ENCODE data around the gene CASP3.

CASP3 gene

GRCh38 chr4:184616633-184617551 lies 32.4 kb downstream of the CASP3 start:
- no peak for TF ChIP-seq TAF1 (IDR thresholded peaks at IDR 0.05; ENCODE audit: borderline replicate concordance, insufficient read depth, low read length)
- TF ChIP-seq FOXP2 (optimal IDR thresholded peaks at IDR 0.05; ENCODE audit: borderline replicate concordance, extremely low read depth, extremely low read length, insufficient read depth), result no peak
- TF ChIP-seq POLR2AphosphoS5 (IDR thresholded peaks at IDR 0.05; ENCODE audit: low read depth, low read length), result no peak
- TF ChIP-seq REST (IDR thresholded peaks at IDR 0.05; ENCODE audit: insufficient read depth in 1 of 2, low read depth in 2 of 2, low read length in 2 of 2), result no peak
- TF ChIP-seq SIN3A (IDR thresholded peaks at IDR 0.05; ENCODE audit: borderline replicate concordance, insufficient read depth, low read length), result no peak

- TF ChIP-seq FOXP2 (optimal IDR thresholded peaks at IDR 0.05; ENCODE audit: borderline replicate concordance, extremely low read depth, extremely low read length, insufficient read depth) (no peak), POLR2AphosphoS5 (IDR thresholded peaks at IDR 0.05; ENCODE audit: low read depth, low read length) (no peak), TAF1 (IDR thresholded peaks at IDR 0.05; ENCODE audit: borderline replicate concordance, insufficient read depth, low read length) (no peak), SIN3A (IDR thresholded peaks at IDR 0.05; ENCODE audit: borderline replicate concordance, insufficient read depth, low read length) (no peak), REST (IDR thresholded peaks at IDR 0.05; ENCODE audit: insufficient read depth in 1 of 2, low read depth in 2 of 2, low read length in 2 of 2) (no peak)
Observed at GRCh38 chr4:184614509-184614908, 34.7 kb downstream of the CASP3 start.

- TF ChIP-seq FOXP2 (optimal IDR thresholded peaks at IDR 0.05; ENCODE audit: borderline replicate concordance, extremely low read depth, extremely low read length, insufficient read depth) (no peak), REST (IDR thresholded peaks at IDR 0.05; ENCODE audit: insufficient read depth in 1 of 2, low read depth in 2 of 2, low read length in 2 of 2) (no peak), POLR2AphosphoS5 (IDR thresholded peaks at IDR 0.05; ENCODE audit: low read depth, low read length) (no peak), SIN3A (IDR thresholded peaks at IDR 0.05; ENCODE audit: borderline replicate concordance, insufficient read depth, low read length) (no peak)
Observed at GRCh38 chr4:184613405-184613804, 35.8 kb downstream of the CASP3 start.

GRCh38 chr4:184612074-184612473 lies 37.2 kb downstream of the CASP3 start:
- TF ChIP-seq SIN3A (IDR thresholded peaks at IDR 0.05; ENCODE audit: borderline replicate concordance, insufficient read depth, low read length) (no peak), POLR2AphosphoS5 (IDR thresholded peaks at IDR 0.05; ENCODE audit: low read depth, low read length) (no peak), TAF1 (IDR thresholded peaks at IDR 0.05; ENCODE audit: borderline replicate concordance, insufficient read depth, low read length) (no peak), FOXP2 (optimal IDR thresholded peaks at IDR 0.05; ENCODE audit: borderline replicate concordance, extremely low read depth, extremely low read length, insufficient read depth) (no peak), REST (IDR thresholded peaks at IDR 0.05; ENCODE audit: insufficient read depth in 1 of 2, low read depth in 2 of 2, low read length in 2 of 2) (no peak)
